Raji (cell line): ENCODE data around the gene TRIM66.

Experiments used
- POLR2A ChIP-seq: IDR thresholded peaks from 2 replicates; pipeline ENCODE4 v1.6.1; 2011; ENCODE audit warnings: low read depth, low read length, control low read depth; ENCODE audit not compliant: insufficient read depth

TRIM66 gene, protein sequence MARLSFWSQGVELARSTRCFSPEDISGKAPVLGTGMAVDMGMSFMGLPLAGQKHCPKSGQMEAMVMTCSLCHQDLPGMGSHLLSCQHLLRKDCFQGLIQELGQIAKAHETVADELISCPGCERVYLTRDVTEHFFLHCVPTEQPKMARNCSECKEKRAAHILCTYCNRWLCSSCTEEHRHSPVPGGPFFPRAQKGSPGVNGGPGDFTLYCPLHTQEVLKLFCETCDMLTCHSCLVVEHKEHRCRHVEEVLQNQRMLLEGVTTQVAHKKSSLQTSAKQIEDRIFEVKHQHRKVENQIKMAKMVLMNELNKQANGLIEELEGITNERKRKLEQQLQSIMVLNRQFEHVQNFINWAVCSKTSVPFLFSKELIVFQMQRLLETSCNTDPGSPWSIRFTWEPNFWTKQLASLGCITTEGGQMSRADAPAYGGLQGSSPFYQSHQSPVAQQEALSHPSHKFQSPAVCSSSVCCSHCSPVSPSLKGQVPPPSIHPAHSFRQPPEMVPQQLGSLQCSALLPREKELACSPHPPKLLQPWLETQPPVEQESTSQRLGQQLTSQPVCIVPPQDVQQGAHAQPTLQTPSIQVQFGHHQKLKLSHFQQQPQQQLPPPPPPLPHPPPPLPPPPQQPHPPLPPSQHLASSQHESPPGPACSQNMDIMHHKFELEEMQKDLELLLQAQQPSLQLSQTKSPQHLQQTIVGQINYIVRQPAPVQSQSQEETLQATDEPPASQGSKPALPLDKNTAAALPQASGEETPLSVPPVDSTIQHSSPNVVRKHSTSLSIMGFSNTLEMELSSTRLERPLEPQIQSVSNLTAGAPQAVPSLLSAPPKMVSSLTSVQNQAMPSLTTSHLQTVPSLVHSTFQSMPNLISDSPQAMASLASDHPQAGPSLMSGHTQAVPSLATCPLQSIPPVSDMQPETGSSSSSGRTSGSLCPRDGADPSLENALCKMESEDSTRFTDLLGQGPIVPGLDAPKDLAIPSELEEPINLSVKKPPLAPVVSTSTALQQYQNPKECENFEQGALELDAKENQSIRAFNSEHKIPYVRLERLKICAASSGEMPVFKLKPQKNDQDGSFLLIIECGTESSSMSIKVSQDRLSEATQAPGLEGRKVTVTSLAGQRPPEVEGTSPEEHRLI (N-terminal part only)

DNA sequence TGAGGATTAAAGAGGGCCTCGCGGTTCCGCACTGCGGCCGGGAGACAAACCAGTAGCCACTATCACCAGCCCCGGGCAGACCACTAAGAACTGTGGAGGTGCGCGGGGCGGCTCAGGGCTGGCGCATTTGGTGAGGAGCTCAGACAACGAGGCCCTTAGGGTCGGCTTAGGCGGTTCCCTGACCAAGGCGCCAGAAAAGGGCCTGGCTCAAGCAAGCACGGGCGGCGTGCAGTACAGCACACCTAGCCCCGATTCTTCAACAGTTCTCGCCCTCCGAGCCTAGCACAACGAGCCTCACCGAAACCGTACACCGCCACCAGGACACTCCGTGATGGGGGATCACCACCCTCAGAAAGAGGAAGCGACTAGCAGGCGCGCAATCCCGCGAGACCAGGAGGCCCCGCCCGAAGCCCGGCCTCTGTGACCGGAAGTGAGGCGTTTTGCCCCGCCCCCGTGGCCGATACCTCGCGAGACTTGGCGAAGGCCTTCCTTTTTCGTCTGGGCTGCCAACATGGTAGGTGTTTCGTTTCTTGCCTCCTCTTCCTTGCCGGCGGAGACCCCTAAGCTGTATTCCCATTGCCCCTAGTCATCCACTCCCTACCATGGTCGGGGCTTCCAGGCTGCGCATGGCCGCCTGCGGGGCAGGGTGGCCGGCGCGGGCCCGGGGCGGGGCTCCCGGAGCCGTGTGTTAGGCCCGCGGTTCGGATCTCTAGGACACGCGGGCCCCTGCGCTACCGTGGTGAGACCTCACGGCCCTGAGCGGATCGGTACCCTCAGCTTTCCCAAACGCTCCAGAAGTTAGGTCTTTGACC is at the start of gene TRIM66, which contains the start of gene RPL27A:
Gene TRIM66, minus strand, starts transcription at position 363 of the 812 bp plus-strand sequence. CDS start 10,391 bp downstream, outside the sequence.
Gene RPL27A, plus strand, starts transcription at position 490 of the 812 bp plus-strand sequence. Its CDS starts 22 bp downstream, at position 512.
- peak; percentile 100 for TF ChIP-seq POLR2A

DNA sequence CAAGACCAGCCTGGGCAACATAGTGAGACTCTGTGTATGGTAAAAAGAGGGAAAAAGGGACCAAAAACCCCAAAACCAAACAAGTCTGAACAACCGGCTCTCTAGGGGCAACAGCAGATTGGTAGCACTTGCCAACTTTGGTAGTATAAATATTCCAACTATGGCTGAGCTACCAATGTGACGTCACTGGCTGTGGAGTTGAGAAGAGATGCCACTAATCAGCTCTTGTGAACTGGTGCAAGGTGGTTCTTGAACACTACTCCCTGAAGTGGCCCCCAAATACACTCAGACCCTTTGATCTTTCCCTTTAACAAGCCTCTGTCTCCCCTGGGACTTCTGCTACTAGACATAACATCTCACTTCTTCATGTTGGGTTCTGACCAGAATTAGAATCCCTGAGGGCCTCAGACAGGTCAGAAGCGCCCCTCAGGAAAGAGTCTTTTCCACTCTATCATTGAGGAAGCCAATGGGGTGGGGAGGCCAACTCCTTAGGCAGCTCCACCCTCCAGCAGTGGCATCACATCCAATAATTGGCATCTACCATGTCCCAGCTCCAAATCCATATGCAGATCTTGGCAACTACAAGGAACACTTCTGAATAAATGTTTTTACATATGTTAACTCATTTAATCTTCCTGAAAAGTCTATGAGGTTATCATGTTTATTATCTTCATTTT is 49.3 kb upstream of the TRIM66 start:
- TF ChIP-seq POLR2A: no peak

DNA sequence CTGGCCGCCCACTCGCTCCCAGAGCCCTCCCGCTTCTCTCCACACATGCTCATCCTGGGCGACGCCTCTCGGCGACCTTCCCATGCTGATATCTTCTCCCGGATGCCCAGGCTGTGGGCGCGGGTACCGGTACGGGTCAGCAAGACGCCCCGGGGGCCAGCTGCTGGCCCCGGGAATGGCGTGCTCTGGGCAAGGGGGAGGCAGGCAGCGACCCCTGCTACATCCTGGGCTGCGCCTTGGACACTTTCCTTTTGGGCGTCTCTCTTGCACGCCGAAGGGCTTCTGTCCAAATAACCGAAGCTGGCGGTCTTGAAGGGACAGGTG is 48.2 kb upstream of the TRIM66 start:
- TF ChIP-seq POLR2A: no peak

DNA sequence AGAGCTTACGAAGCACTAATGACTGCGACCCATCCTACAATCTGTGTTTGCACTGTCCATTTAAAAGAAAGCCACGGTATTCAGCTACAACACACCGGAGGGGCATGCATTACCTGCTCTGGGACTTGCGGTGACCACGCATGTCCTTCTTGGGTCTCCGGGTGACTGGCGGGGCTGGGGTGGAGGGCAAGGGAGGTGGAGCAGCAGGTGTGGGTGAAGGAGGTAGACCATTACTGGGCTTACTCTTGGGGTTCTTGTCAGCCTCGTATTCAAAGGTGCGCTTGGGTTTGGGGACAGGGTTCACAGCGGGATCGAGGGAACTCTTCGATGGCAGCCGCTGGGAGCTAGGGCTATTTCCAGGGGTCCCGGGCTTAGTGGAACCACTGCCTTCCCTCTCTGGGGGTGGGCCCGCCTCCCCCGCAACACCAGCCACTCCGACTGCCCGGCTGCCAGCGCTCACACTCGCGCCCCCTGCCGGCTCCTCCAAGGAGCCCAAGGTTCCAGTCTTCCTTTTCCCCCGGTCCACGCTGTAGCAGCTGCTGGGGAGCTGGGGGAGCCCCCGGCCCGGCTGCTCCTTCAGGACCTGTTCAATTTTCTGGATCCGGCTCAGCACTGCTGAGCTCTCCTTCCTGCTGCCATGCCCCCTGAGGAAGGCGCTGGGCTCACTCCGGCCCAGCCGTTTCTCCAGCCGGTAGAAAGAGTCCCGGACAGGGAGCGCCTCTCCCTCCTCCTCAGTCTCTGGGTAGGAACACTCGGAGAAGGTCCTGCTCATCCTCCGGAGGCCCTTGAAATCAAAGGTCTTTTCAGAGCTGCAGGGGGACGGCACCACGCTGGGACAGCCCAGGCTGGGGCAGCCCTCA is 47.6 kb upstream of the TRIM66 start:
- no peak for TF ChIP-seq POLR2A

DNA sequence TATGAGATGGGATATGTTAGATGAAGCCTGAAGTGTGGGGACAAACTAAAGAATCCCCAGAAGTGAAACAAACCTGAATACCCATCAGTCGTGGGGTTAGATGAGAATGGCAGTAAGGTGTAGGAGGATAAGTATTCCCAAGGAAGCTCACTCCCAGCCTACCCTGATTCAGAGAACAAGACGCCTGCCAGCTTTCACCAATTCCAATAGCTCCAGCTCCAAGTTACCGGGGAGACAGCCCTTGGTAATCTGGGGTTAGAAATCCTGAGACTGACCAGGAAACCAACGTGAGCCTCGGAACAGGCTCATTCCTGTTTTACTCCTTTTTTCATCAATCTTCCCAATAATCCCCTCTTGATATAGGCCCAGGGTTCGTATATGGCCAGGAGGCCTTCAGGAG is 46.6 kb upstream of the TRIM66 start:
- TF ChIP-seq POLR2A: no peak

DNA sequence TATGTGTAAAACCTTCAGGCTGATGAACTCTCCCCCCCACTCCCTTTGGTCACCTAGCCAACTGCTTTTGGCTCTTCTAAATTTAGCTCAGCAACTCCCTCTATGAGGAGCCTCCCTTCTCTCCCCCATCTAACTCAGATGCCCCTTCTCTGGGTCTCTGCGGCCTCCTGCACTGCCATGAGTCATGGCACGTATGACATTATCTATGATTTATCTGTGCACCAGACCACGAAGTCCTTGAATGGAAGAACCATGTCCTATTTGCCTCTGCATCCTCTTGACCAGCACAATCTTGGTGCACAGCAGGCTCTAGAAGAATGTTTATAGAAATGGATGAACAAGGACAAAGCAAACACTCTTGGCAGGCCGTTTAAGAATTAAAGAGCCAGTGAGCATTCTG is 46.1 kb upstream of the TRIM66 start:
- no peak for TF ChIP-seq POLR2A

DNA sequence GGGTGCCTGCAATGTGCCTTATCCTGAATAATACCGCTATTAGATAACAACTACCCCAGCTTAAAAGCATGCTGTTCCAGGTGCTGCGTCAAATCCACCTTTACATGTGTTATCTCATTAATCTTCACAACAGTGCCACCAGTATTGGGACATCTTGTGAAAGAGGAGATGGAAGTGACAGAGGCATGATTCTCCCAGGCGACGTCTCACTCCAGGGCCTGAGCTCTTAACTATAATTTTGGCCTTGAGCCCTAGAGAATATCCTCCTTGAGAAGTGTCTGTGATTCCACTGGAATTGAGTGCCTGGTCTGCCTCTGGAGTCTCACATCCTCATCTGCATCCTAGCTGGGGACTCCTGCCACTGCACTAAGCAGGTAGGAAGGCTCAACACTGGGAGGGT is 43.9 kb upstream of the TRIM66 start:
- TF ChIP-seq POLR2A: no peak

DNA sequence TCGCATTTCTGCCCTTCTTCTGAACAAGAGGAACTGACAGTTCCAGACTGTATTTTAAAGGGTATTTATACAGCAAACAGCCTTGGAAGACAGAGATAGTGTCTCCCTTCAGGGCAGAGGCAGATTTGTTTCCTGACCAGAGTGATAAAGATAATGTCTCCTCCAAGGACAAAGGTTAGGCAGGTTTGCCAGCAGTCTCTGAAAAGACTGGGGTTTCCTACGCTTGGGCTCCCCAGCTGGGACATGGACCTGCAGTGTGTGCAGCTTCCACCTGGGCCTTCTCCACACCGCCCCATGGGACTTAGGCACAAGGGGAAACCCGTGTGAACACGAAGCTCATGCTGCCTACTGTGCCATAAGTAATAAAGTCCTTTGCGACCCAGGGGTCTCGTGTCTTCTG is 42.2 kb upstream of the TRIM66 start:
- TF ChIP-seq POLR2A: no peak

DNA sequence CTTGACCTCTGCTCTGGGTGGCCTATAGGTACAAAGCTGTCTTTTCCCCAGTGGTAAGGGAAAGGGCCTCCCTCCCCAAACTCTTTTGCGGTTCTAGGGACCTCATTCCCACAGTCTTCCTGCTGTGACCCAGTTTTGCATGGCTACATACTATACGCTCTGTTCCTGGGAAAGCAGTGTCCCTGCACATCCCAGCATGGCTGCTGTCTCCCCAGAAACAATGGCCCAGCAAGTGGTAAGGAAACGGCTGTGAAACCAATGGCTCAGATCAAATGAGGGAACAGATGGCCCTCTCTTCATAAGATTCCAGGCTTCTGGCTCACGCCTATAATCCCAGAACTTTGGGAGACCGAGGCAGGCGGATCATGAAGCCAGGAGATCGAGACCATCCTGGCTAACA is 41.2 kb upstream of the TRIM66 start:
- no peak for TF ChIP-seq POLR2A

DNA sequence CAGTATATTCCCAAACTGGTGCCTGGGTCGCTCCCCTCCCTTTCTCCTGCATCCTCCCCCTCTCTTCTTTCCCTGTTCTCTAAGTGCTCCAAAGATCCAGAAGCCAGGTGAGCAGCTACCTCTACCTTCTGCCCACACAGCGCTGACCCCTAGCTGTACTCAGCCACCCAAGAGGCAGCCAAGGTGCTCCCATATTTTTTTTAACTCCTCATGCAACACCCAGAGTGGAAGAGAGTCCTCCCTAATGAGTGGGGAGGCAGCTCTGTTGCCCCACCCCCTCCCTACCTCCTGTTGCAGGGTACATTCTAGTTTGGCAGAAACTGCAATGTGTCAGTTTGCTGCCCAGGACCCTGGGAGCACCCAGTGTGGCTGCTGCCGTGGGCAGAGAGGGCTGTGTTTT is 40.3 kb upstream of the TRIM66 start:
- no peak for TF ChIP-seq POLR2A

DNA sequence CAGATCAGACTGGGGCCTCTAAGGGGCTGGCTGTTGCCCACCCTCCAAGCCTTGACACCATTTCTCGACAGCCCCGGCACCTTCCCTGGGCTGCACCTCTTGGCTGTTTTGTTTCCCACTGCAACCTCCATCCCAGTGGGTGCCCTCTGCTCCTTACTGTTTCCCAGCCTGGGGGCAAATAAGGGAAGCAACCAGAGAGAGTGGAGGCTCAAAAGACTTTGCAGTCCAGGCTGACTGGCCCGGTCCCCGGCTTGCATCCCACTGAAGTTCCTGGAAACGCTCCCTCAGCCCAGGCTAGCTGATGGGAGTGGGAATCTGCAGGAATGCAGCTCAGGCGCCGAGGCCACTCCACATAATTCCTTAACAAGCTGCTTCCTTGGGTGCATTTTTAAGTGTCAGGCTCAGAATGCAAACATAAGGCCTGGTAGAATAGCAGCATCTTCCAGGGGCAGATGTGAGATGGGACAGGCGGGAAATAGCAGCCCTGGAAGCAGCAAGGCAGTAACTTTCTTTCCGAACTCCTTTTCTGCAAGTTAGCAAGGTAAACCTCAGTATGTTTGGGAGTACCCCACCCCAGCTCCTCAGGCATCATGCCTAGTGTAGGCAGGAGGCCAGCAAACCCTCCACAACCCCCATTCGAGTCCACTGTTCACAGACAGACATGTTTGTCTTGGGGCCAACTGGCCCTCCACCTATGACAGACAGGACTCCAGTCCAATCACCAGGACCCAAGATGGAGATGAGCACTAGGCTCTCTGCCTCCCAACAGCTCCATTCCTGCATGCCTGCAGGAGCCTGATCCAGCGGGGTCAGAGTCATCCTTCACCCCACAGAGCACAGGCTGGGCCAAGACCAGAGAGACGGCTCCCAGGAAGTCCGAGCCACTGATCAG is 39.4 kb upstream of the TRIM66 start:
- no peak for TF ChIP-seq POLR2A

DNA sequence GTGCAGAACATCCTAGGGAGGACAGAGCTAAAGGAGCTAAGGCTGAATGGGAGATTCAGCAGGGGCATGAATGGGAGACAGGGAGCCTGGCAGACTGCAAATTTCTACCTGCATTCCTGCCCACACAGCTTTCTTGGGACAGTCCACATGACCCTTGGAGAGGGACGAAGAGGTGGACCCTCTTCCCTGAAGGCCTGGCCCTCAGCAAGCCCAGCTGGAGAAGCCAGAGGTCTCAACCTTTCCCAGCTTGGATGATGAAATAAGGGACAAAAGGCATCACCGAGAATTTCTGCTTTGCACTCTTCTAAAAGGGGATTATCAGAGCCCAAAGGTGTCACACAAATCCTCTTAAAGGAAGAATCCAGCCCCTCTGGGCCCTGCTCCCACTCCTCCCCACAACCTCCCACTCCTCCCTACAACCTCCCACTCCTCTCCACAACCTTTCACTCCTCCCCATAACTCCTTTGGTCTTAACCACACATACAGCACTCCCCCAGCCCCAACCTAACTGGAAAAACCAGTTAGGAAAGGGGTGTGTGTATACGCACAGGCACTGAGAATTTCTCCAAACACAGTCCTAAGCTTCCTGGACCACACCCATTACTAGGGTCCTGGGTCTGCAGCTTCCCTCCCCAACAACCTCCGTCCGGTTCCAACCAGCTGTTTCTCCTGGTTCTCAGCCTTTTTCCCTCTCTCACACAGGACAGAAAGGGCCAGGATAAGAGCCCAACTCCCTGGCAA is 38.6 kb upstream of the TRIM66 start:
- TF ChIP-seq POLR2A: no peak
